Thyroid gland (tissue), 4 donors: ENCODE results near the gene SIM2. TPM values are rescaled to one million over a fixed set of nuclear protein-coding genes. Genes with fewer than 3 reads are reported as not detected.

Experiments used
- DNase-seq, 2 donors: peaks; one replicate each; pipeline ENCODE4 v3.0.0-alpha.2; 2019
- H3K27ac ChIP-seq, 3 donors: fragments of 200-600 bp; sonication (generic); 1 replicate in 2 of 3; 2 replicates in 1 of 3; pipeline ENCODE4 v1.5.1; 2016 to 2019; ENCODE audit warnings: mild to moderate bottlenecking in 1 of 3, moderate library complexity in 1 of 3
- H3K27me3 ChIP-seq: fragments of 200-600 bp; sonication (generic); one replicate; pipeline ENCODE4 v1.5.1; 2019
- H3K36me3 ChIP-seq, 2 donors: fragments of 200-600 bp; sonication (generic); one replicate each; pipeline ENCODE4 v1.5.1; 2016 to 2019
- H3K4me1 ChIP-seq, 2 donors: fragments of 200-600 bp; sonication (generic); one replicate each; pipeline ENCODE4 v1.5.1; 2017 to 2019
- H3K4me3 ChIP-seq, 3 donors: fragments of 200-600 bp; sonication (generic); replicated peaks in 1 of 3; 1 replicate in 2 of 3; 2 replicates in 1 of 3; pipeline ENCODE4 v1.5.1; 2016; ENCODE audit warnings: mild to moderate bottlenecking in 1 of 3
- H3K9me3 ChIP-seq: fragments of 200-600 bp; sonication (generic); one replicate; pipeline ENCODE4 v1.5.1; 2017
- CTCF ChIP-seq, 6 experiments: fragments of 200-600 bp in 3 of 6; fragments of 450-650 bp in 3 of 6; sonication (generic) in 3 of 6; IDR thresholded peaks; one replicate each; pipeline ENCODE4 v1.5.1; 2016 to 2019; ENCODE audit warnings: antibody characterized with exemption in 6 of 6, mild to moderate bottlenecking in 2 of 6, inconsistent platforms in 1 of 6, moderate library complexity in 1 of 6
- POLR2A ChIP-seq, 2 donors: fragments of 450-650 bp; IDR thresholded peaks; one replicate each; pipeline ENCODE4 v1.6.1; 2017; ENCODE audit warnings: antibody characterized with exemption in 2 of 2, mild to moderate bottlenecking in 2 of 2, moderate library complexity in 1 of 2
- WGBS, 2 donors: methylation state at CpG; one replicate each; pipeline ENCODE4 v1.1.5; 2017; 5-methylcytosine and 5-hydroxymethylcytosine counted together
- intact Hi-C: fragments of 100-400 bp; cut with DNase I; formaldehyde crosslinking; loops from one replicate; pipeline ENCODE4 v1.15.1; 2023
- total RNA-seq, 4 donors: library from RNA; depleted of rRNA; stranded (reverse); fragments of >200 nt; gene quantifications; one replicate each; pipeline ENCODE4 v1.2.3, GENCODE V29; 2016

Gene SIM2
- total RNA-seq, 4 donors from 2014 or later = not detected

- no peaks in the 10 kb centered on the region for H3K9me3 ChIP-seq
- no peak overlapping the region for H3K27ac ChIP-seq
- H3K36me3 ChIP-seq = peaks cover 0 to 4% of the 10 kb centered on the region in 2 donors
- DNase-seq = no peak
- H3K4me3 ChIP-seq = no peak overlapping the region
- no peak for TF ChIP-seq POLR2A (IDR thresholded peaks at IDR 0.05)
- no peak for TF ChIP-seq CTCF (IDR thresholded peaks at IDR 0.05)
- 70% methylated on average over 14 of the region's 14 CpGs for WGBS, 2 donors
- H3K4me1 ChIP-seq = peaks cover 4 to 7% of the 10 kb centered on the region in 2 donors
- intact Hi-C loops = loop anchor here (10.0 kb wide), 1 partner anchor 175 kb away; no protein-coding TSS in a partner anchor
- no peaks in the 10 kb centered on the region for H3K27me3 ChIP-seq
Measured at GRCh38 chr21:36749935-36750575, 51.1 kb downstream of the SIM2 start.

- Histone ChIP-seq H3K4me1 (peaks cover 0 to 4% of the 10 kb centered on the region in 2 donors), H3K36me3 (peaks cover 0 to 4% of the 10 kb centered on the region in 2 donors), H3K27me3 (no peaks in the 10 kb centered on the region), H3K9me3 (no peaks in the 10 kb centered on the region), H3K27ac (no peak overlapping the region), H3K4me3 (no peak overlapping the region)
- DNase-seq = no peak
- intact Hi-C loops = no loop called here
- TF ChIP-seq POLR2A (IDR thresholded peaks at IDR 0.05) (no peak), CTCF (IDR thresholded peaks at IDR 0.05) (no peak)
- WGBS, 2 donors = 95 to 97% methylated on average over 2 of the region's 2 CpGs
Measured at GRCh38 chr21:36750576-36750959, 51.7 kb downstream of the SIM2 start.

- no peak overlapping the region for H3K27ac ChIP-seq
- intact Hi-C loops = no loop called here
- 80 to 86% methylated on average over 10 of the region's 10 CpGs for WGBS, 2 donors
Measured at GRCh38 chr21:36751383-36751782, 52.5 kb downstream of the SIM2 start.

GRCh38 chr21:36753556-36753955 is 54.6 kb downstream of the SIM2 start:
- TF ChIP-seq CTCF (IDR thresholded peaks at IDR 0.05) (no peak), POLR2A (IDR thresholded peaks at IDR 0.05) (no peak)
- H3K4me1 ChIP-seq = no peaks in the 10 kb centered on the region
- no peak overlapping the region for H3K27ac ChIP-seq
- WGBS, 2 donors = 90 to 92% methylated on average over 3 of the region's 3 CpGs
- intact Hi-C loops = no loop called here
- no peaks in the 10 kb centered on the region for H3K27me3 ChIP-seq
- no peaks in the 10 kb centered on the region for H3K9me3 ChIP-seq
- H3K36me3 ChIP-seq = peaks cover 0 to 4% of the 10 kb centered on the region in 2 donors
- no peak for DNase-seq
- no peak overlapping the region for H3K4me3 ChIP-seq

More at GRCh38 chr21:36751383-36751782, 52.5 kb downstream of the SIM2 start:
- DNase-seq = no peak
- peaks cover 0 to 4% of the 10 kb centered on the region in 2 donors for H3K4me1 ChIP-seq
- peaks cover 0 to 4% of the 10 kb centered on the region in 2 donors for H3K36me3 ChIP-seq
- H3K4me3 ChIP-seq = no peak overlapping the region
- TF ChIP-seq CTCF (IDR thresholded peaks at IDR 0.05) (no peak), POLR2A (IDR thresholded peaks at IDR 0.05) (no peak)
- no peaks in the 10 kb centered on the region for H3K27me3 ChIP-seq
- no peaks in the 10 kb centered on the region for H3K9me3 ChIP-seq

GRCh38 chr21:36754241-36754898 is 55.5 kb downstream of the SIM2 start:
- Histone ChIP-seq H3K27me3 (no peaks in the 10 kb centered on the region), H3K9me3 (no peaks in the 10 kb centered on the region), H3K27ac (no peak overlapping the region), H3K36me3 (peaks cover 0 to 4% of the 10 kb centered on the region in 2 donors), H3K4me3 (no peak overlapping the region), H3K4me1 (no peaks in the 10 kb centered on the region)
- DNase-seq = no peak
- WGBS, 2 donors = 90% methylated on average over 22 of the region's 22 CpGs
- intact Hi-C loops = no loop called here
- no peak for TF ChIP-seq POLR2A (IDR thresholded peaks at IDR 0.05)
- TF ChIP-seq CTCF (IDR thresholded peaks at IDR 0.05) = no peak
